HG03342 (cell line): ENCODE data around the gene STAT5B.
"Not testable (repeated sequence)": the region's sequence is repeated elsewhere in the genome, so short reads cannot be mapped to it uniquely, and the experiment has no call there.

ENCODE experiments used
- ATAC-seq: cut with Tn5 transposase; IDR thresholded peaks from one replicate; pipeline ENCODE4 v1.9.1; 2021; ENCODE audit warnings: mild to moderate bottlenecking, moderate library complexity; ENCODE audit not compliant: unreplicated experiment

The STAT5B gene

DNA sequence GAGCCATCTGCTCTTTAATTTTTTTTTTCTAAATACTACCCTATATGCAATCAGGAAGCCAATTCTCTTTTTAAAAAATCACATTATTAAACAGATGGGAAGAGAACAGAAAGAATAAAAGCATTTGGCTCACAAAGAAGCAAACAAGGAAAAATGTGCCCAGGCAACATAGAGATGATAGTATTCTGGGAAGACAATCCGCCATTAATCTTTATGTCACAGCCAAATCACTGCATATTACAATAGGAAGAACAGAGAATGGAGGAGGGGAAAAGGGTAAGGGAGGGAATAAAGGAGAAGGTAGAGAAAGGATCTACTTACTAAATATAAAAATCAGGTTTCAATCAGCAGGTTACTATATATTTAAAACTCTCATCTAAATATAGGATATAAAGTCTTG is 34.3 kb downstream of the STAT5B start:
- ATAC-seq, result no peak

DNA sequence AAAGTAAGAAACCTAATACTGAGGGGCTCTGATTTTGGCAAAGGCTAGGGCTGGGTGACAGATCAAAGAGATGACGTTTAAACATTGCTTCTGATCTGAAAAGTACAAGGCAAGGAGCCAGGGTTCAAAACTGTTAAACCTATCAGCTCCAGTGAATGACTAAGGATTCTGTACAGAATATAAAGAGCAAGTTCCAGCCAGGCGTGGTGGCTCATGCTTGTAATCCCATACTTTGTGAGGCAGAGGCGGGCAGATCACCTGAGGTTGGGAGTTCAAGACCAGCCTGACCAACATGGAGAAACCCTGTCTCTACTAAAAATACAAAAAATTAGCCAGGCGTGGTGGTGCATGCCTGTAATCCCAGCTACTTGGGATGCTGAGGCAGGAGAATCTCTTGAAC is 35.3 kb downstream of the STAT5B start:
- ATAC-seq, result not testable (repeated sequence)

DNA sequence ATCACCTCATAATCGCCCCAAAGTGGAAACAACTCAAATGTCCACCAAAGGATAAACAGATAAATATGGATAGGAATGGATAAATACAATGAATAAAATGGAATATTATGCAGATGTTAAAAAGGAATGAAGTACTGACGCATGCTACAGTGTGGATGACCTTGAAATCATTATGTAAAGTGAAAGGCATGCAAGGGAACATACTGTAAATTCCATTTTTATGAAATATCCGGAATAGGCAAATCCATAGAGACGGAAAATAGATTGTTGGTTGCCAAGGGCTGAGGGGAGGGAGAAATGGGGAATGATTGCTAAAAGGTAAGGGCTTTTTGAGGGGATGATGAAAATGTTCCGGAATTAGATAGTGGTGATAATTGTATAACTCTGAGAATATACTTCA is 36.0 kb downstream of the STAT5B start:
- no peak for ATAC-seq

DNA sequence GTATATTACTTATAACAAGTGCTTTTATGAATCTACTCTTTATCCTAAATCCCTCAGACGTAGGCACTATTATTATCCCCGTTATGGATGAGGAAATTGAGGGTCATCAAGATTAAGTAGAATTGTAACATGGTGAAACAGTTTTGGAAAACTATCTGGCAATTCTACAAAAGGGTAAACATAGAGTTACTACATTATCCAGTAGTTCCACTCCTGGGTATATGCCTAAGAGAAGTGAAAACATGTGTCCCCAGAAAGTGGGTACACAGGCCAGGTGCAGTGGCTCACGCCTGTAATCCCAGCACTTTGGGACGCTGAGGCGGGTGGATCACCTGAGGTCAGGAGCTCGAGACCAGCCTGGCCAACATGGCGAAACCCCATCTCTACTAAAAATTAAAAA is 36.6 kb downstream of the STAT5B start:
- ATAC-seq, result not testable (repeated sequence)

DNA sequence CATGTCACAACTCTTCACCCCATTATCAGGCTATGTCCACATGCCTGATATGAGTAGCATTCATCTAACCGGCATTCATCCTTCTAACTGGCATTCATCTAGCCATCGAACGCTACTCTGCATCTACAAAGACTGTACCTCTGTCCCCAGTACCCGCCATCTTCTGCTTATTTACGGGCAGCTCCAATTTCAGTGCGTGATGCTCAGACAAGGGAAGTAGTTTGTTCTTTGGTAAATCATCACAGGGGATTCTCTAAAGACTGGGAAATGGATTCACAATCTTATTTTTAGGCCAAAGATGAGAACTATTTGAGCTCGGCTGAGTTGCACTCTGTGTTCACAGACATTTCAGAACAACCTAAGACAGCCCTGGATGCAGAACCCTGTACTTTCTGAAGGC is 39.4 kb downstream of the STAT5B start:
- ATAC-seq, result no peak

DNA sequence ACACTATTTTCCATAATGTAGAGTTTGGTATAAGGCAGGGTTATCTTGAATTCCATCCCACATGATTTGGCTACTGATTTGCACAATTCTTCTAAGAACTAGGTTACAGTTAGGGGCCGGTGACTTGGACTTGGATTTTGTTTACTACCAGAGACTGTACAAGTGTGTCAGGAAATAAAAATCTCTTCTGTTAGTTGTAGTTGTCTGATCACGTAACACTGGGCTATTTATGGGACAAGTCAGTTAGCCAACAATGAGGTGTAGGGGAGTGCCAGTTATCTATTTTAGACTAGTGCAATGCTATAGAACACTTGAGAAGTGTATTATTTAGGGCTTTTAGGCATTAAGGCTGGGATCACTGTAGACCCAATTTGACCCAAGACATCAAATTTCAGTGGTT is 42.2 kb downstream of the STAT5B start:
- no peak for ATAC-seq

DNA sequence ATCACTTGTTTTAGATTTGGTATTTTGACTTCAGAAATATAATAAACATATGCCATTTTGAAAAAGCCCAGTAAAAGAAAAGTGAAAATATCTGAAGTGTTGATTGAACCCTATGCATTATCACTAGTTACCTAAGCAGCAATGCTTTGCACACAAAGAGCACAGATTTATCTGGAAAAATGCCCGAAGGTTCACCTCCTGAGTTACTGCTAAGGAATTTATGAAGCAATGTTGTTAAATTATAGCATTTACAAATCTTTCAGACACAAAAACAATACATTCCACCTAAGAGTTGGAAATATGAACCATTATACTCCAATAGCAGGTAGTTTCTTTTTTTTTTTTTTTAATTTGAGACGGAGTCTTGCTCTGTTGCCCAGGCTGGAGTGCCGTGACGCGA is 43.0 kb downstream of the STAT5B start:
- ATAC-seq, result no peak

DNA sequence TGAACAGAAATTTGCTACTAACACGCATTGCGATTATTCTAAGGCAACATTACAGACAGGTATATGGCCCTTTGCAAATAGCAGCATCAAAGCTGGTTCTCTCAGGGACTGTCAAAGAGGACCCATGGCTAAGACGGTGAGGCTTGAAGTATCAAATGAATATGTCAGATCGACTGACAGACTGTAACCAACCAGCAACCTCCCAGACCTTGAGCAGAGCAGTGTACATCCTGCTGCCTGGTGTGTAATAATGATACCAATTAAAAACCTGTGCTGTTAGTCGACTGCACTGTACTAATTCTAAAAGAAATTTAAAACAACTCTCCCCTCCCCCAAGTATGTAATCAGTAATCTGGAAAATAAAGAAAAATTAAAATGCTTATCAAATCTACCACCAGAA is 46.0 kb downstream of the STAT5B start:
- no peak for ATAC-seq

DNA sequence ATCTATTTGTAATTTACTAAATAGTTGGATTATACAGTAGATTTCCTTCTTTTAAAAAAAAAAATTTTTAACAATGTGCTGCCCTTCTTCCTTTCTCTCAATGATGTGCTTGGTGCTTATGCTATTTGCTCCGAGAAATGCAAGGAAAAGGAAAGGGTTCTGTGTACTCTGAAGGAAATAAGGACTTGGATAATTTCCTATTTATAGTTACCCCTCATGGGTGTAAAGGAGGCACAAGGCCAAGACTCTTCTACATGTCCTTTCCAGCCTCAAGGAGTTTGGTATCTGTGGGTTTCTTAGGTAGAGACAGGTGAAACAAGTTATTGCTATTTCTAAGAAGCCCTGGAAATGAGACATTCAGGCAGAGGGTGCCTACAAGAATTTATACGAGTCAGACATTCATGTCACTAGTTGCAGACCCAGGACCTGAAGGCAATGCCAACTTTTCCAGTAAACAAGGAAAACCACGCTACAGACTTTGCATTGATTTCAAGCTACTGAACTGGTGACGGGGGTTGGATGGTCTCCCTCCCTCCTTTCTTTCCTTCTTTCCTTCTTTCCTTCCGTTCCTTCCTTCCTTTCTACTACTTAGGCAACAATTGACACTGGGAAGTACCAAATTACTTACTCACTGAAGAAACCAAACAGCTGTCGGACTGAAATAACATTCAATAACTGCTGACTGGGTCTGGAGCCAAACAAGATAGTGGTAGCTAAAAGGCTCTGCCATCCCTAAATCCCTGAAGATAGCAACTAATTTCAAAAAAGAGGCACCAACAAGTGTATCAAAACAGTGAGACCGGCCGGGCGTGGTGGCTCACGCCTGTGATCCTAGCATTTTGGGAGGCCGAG is 48.1 kb downstream of the STAT5B start:
- no peak for ATAC-seq

DNA sequence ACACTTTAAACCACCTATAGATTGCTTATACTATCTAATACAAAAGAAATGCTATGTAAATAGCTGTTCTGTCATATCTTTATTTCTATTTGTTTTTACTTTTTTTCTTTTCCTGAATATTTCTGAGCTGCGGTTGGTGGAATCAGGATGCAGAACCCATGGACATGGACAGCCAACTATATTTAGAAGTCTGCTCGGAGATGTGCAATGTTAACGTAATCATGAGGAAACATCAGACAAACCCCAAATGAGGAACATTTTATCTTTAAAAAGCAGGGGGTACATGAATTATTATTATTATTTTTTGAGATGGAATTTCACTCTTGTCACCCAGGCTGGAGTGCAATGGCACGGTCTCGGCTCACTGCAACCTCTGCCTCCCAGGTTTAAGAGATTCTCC is 50.5 kb downstream of the STAT5B start:
- no peak for ATAC-seq

DNA sequence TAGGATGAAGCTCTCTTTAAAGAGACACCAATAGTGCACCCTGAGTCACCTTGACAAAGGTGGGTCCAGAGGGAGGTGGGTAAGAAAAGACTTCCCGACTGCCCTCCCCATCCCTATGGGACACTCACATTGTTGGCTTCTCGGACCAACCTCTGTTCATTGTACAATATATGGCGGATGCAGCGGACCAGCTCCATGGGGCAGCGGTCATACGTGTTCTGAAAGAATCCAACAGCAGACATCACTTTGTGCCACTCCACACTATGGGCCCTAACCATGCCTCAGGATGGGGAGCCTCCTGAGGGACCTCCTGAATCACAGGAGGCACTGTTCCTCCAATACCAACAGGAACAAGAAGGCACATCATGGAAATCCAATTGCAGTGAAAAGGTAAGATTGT is 51.5 kb downstream of the STAT5B start:
- no peak for ATAC-seq

DNA sequence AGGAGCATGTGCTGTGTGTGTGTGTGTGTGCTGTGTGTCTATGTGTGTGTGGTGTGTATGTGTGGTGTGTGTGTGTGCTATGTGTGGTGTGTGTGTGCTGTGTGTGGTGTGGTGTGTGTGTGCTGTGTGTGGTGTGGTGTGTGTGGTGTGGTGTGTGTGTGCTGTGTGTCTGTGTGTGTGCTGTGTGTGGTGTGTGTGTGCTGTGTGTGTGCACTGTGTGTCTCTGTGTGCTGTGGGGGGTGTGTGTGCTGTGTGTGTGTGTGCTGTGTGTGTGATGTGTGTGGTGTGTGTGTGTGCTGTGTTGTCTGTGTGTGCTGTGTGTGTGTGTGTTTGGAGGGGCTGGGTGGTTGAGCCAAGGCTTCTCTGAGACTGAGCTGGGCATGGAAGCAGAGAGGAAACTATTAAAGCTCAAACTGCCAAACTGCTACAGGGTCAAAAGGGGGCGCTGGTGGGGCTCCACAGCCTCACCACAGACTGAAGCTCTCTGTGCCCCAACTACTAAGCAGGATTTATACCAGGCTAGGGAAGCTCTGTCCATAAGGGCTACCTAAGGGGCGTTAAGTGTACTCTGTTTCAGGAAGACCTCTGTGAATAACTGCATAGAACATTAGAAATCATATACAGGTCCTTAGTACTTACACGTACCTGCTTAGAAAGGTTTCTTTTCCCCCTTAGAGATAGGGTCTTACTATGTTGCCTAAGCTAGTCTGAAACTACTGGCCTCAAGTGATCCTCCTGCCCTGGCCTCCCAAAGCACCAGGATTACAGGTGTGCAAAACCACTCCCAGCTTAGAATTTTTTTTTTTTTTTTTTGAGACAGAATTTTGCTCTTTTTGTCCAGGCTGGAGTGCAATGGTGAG is 54.1 kb downstream of the STAT5B start:
- no peak for ATAC-seq

DNA sequence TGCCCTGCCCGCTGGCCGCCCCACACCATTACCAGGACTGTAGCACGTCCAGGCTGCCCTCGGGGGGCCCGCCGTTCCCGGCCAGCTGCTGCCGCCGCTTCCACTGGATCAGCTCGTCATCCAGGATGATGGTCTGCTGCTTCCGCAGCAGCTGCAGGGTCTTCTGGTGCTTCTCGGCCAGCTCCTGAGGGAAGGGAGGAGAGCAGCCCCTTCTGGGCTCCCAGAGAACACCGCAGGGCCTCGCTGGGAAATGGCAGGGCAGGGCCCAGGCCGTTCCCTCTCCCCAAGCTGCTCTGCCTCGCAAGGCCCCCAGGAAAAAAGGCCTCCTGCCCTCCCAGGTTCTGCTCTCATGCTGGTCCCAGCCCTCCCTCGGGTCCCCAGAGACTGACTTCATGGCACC is 56.9 kb downstream of the STAT5B start:
- ATAC-seq, result not testable (repeated sequence)

DNA sequence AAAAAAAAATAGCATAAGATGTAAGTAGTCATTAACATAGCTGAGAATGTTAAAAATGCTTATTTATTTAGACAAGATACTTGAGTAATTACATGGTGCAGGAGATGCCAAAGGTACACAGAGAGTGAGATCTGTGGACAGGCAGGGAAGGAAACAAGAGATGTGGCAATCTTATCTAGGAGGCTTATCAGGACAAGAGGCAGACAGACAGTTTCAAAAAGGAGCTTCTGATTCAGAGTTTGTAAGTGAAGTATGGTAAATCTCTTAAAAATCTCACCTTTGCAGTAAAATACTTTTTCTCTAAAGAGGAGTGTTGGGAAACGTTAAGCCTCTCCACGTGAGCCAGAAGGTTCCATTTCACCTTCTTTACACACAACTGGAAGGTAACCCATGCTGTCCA is 62.0 kb downstream of the STAT5B start:
- no peak for ATAC-seq

DNA sequence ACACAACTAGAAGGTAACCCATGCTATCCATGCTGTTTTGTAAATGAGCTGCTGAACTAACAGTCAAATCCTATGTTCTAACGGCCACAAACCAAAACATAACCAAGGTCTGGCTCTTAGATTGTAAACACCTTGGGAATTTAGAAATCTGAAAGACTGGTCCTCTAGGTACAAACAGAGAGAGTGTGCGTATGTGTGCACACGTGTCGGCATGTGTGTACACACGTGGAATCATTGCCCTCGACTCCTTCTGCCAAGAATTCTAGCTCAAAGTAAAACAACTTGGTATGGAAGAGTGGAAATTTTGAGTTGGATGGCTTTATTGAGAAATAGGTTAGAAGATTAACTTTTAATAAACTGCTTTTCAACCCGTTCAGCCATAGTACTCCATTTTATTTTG is 63.8 kb downstream of the STAT5B start:
- no peak for ATAC-seq

DNA sequence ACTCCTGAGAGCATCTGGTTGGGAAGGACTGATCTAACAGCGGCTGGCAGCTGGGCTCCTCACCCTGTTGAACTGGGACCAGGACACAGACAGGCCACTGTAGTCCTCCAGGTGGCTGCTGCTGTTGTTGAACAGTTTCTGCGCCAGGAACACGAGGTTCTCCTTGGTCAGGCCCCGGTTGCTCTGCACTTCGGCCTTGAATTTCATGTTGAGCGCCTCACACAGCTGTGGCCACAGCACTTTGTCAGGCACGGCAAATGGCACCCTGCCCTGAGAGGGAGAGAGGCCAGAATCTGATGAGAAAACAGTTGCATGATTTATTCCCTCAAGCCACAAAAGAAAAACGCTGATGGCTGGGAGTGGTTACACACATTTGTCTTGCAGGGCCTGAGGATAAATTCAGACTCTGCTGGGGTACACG is 64.3 kb downstream of the STAT5B start:
- ATAC-seq, result not testable (repeated sequence)

DNA sequence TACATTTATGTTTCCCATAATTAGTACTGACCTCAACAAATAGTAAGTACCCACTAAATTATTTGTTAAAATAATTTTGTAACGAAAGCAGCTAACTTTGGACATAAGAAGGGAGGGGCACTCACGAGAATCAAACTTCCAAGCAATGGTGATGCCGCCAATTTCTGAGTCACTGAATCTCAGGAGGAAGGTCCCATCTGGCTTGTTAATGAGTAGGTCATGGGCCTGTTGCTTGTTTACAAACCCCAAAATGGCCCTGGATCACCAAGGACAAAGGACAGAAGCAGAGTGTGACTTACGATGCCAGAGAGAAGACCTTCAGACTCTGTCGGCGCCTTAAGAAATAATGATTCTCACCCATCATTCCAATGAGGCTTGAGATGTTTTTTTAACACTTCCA is 66.1 kb downstream of the STAT5B start:
- no peak for ATAC-seq

DNA sequence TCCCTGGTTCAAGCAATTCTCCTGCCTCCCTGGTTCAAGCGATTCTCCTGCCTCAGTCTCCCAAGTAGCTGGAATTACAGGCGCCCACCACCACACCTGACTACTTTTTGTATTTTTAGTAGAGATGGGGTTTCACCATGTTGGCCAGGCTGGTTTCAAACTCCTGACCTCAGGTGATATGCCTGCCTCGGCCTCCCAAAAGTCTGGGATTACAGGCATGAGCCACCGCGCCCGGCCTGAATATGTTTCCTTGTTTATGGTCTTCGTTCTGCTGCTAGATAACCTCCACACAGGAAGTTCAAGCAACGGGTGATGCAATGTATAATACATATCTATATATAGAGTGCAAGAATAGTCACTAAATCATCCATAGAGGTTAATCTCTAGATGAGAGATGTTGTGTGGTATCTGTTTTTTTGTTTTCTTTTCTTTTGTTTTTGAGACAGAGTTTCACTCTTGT is 70.0 kb downstream of the STAT5B start:
- not testable (repeated sequence) for ATAC-seq

DNA sequence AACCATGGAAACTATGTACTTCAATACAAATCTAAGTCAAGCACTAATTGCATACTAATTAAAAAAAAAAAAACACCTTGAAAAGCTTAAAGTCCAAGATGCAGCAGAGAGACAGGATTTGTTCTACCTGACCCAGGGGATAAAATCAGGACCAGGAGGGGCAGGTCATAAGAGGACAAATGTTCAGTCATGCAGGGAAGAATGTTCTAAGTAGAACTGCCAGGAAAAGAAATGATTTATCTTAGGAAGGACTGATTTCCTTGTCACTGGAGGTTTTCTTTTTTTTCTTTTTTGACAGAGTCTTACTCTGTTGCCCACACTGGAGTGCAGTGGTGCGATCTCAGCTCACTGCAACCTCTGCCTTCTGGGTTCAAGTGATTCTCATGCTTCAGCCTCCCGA is 72.8 kb downstream of the STAT5B start:
- ATAC-seq, result no peak

DNA sequence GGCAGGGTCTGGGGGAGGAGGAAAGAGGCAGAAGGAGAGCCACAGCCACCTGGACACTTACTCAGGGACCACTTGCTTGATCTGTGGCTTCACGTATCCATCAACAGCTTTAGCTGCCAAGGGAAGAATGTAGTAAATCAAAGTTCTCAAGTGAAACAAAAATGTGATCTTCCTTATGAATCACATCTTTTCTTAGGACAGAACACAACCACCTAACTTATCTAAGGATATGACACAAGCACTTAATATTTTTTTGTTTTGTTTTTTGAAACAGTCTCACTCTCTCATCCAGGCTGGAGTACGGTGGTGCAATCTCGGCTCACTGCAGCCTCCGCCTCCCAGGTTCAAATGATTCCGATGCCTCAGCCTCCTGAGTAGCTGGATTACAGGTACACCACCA is 73.5 kb downstream of the STAT5B start:
- ATAC-seq, result no peak

DNA sequence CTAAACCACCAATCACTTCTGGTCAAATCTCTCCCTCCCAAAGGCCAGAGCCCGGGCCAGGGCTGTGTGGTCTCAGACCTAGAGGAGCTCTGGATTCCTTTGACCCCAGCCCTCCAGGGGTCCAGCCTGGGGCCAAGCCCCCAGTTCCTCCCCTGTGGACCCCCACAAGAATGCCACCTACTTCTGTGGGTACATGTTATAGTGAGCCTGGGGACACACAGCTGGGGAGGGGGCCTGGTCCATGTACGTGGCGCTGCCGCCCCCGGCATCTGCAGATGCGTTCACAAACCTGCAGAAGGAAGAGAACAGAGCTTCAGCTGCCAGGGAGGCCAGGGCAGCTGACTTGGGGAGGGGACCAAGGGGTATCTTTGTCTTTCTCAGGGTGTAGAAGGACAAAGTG is 74.0 kb downstream of the STAT5B start:
- no peak for ATAC-seq

DNA sequence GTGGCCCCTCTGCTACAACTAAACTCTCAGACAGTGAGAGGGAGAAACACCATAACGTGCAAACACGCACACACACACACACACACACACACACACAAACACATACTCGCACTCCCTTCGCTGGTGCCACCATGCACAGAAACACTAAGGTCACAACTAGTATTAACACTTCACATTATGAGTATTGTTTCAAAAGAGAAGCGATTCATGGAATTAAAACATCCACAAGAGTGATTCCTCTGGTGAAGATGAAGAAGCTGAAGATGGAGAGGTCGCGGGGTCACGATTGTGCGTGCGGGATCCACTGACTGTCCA is 74.8 kb downstream of the STAT5B start:
- no peak for ATAC-seq
